ENCODE data around the gene IQSEC1.

Gene IQSEC1

GRCh38 chr3:12985148-12985547 is 88.1 kb downstream of the IQSEC1 start:
- FAIRE-seq (no peak), DNase-seq (ENCODE audit: insufficient read length, low spot score) (no peak)
- no peak for TF ChIP-seq POLR2A (IDR thresholded peaks at IDR 0.05; ENCODE audit: low read depth, low read length)

- peak; percentile 33 for FAIRE-seq
- peak; percentile 75 for DNase-seq (ENCODE audit: insufficient read length, low spot score)
- no peak for TF ChIP-seq POLR2A (IDR thresholded peaks at IDR 0.05; ENCODE audit: low read depth, low read length)
Measured at GRCh38 chr3:12984023-12984823, 89.0 kb downstream of the IQSEC1 start.

- no peak for TF ChIP-seq POLR2A (IDR thresholded peaks at IDR 0.05; ENCODE audit: low read depth, low read length)
- FAIRE-seq (no peak), DNase-seq (ENCODE audit: insufficient read length, low spot score) (no peak)
Measured at GRCh38 chr3:12983319-12983718, 89.9 kb downstream of the IQSEC1 start.

GRCh38 chr3:12982619-12983101 is 90.6 kb downstream of the IQSEC1 start:
- TF ChIP-seq POLR2A (IDR thresholded peaks at IDR 0.05; ENCODE audit: low read depth, low read length): no peak
- DNase-seq (ENCODE audit: insufficient read length, low spot score) (no peak), FAIRE-seq (no peak)

GRCh38 chr3:12981306-12982275 is 91.6 kb downstream of the IQSEC1 start:
- TF ChIP-seq POLR2A (IDR thresholded peaks at IDR 0.05; ENCODE audit: low read depth, low read length): no peak
- FAIRE-seq: no peak
- no peak for DNase-seq (ENCODE audit: insufficient read length, low spot score)

- no peak for DNase-seq (ENCODE audit: insufficient read length, low spot score)
- no peak for TF ChIP-seq POLR2A (IDR thresholded peaks at IDR 0.05; ENCODE audit: low read depth, low read length)
- FAIRE-seq: no peak
Measured at GRCh38 chr3:12980596-12981290, 92.5 kb downstream of the IQSEC1 start.

GRCh38 chr3:12979947-12980487 is 93.2 kb downstream of the IQSEC1 start:
- TF ChIP-seq POLR2A (IDR thresholded peaks at IDR 0.05; ENCODE audit: low read depth, low read length): no peak
- FAIRE-seq (no peak), DNase-seq (ENCODE audit: insufficient read length, low spot score) (no peak)

- FAIRE-seq: no peak
- TF ChIP-seq POLR2A (IDR thresholded peaks at IDR 0.05; ENCODE audit: low read depth, low read length): no peak
Measured at GRCh38 chr3:12979151-12979946, 93.9 kb downstream of the IQSEC1 start.

GRCh38 chr3:12978682-12979081 is 94.5 kb downstream of the IQSEC1 start:
- no peak for TF ChIP-seq POLR2A (IDR thresholded peaks at IDR 0.05; ENCODE audit: low read depth, low read length)
- FAIRE-seq: no peak
- DNase-seq (ENCODE audit: insufficient read length, low spot score): no peak

More at GRCh38 chr3:12979151-12979946, 93.9 kb downstream of the IQSEC1 start:
- no peak for DNase-seq (ENCODE audit: insufficient read length, low spot score)

GRCh38 chr3:12977117-12977808 is 96.0 kb downstream of the IQSEC1 start:
- DNase-seq (ENCODE audit: insufficient read length, low spot score): no peak
- FAIRE-seq: no peak
- no peak for TF ChIP-seq POLR2A (IDR thresholded peaks at IDR 0.05; ENCODE audit: low read depth, low read length)

GRCh38 chr3:12975748-12976522 is 97.3 kb downstream of the IQSEC1 start:
- no peak for FAIRE-seq

More at GRCh38 chr3:12975748-12976522, 97.3 kb downstream of the IQSEC1 start:
- no peak for DNase-seq (ENCODE audit: insufficient read length, low spot score)
- TF ChIP-seq POLR2A (IDR thresholded peaks at IDR 0.05; ENCODE audit: low read depth, low read length): no peak

Measured in H54 (cell line).